Femur (tissue), 1 donor: ENCODE measurements around the gene ZNF771.

ENCODE experiments used
- DNase-seq: peaks from one replicate; pipeline ENCODE4 v3.0.0-alpha.2; 2017

Gene ZNF771

GRCh38 chr16:30399435-30400186, 7.8 kb upstream of the ZNF771 start:
- no peak for DNase-seq

GRCh38 chr16:30401768-30402425, 5.5 kb upstream of the ZNF771 start:
- DNase-seq: no peak

- DNase-seq: no peak
Observed at GRCh38 chr16:30406795-30407101, 658 bp upstream of the ZNF771 start.

- no peak for DNase-seq
Observed at GRCh38 chr16:30407804-30408534, 563 bp downstream of the ZNF771 start.

GRCh38 chr16:30409125-30410060, 2.0 kb downstream of the ZNF771 start:
- peak; percentile 94 for DNase-seq

GRCh38 chr16:30413112-30413806, 5.9 kb downstream of the ZNF771 start:
- DNase-seq: no peak

- DNase-seq: no peak
Observed at GRCh38 chr16:30414159-30414558, 6.8 kb downstream of the ZNF771 start.

GRCh38 chr16:30416047-30416603, 8.7 kb downstream of the ZNF771 start:
- no peak for DNase-seq

GRCh38 chr16:30416624-30417528, 9.5 kb downstream of the ZNF771 start:
- DNase-seq: no peak

- DNase-seq: peak; percentile 91
Observed at GRCh38 chr16:30417529-30418349, 10.3 kb downstream of the ZNF771 start.

GRCh38 chr16:30418350-30419181, 11.2 kb downstream of the ZNF771 start:
- DNase-seq: no peak

- DNase-seq: no peak
Observed at GRCh38 chr16:30421010-30421409, 13.6 kb downstream of the ZNF771 start.

GRCh38 chr16:30428055-30428454, 20.6 kb downstream of the ZNF771 start:
- no peak for DNase-seq

GRCh38 chr16:30429418-30429677, 21.9 kb downstream of the ZNF771 start:
- no peak for DNase-seq

- DNase-seq: peak; percentile 97
Observed at GRCh38 chr16:30429678-30430427, 22.4 kb downstream of the ZNF771 start, which contains the start of gene DCTPP1. TSS of gene DCTPP1 (minus strand) at chr16:30430030. CDS start at chr16:30429980, 50 bp downstream.

GRCh38 chr16:30430428-30430970, 23.1 kb downstream of the ZNF771 start:
- DNase-seq: no peak

GRCh38 chr16:30434852-30435251, 27.4 kb downstream of the ZNF771 start:
- no peak for DNase-seq

- DNase-seq: no peak
Observed at GRCh38 chr16:30437511-30438046, 30.2 kb downstream of the ZNF771 start.
